Colonic mucosa (tissue), 4 donors: Measurements from ENCODE around the gene DYSF. TPM values are rescaled to one million over a fixed set of nuclear protein-coding genes. Genes with fewer than 3 reads are reported as not detected.

ENCODE experiments used
- DNase-seq: peaks from one replicate; pipeline ENCODE4 v3.0.0-alpha.2; 2020
- H3K27ac ChIP-seq: fragments of 200-600 bp; one replicate; pipeline ENCODE4 v1.8.0; 2021
- H3K27me3 ChIP-seq: fragments of 200-600 bp; one replicate; pipeline ENCODE4 v1.8.0; 2021
- H3K36me3 ChIP-seq: fragments of 200-600 bp; one replicate; pipeline ENCODE4 v1.8.0; 2021
- H3K4me1 ChIP-seq: fragments of 200-600 bp; one replicate; pipeline ENCODE4 v1.8.0; 2021; ENCODE audit warnings: mild to moderate bottlenecking
- H3K4me3 ChIP-seq: fragments of 200-600 bp; one replicate; pipeline ENCODE4 v1.8.0; 2021
- H3K9ac ChIP-seq, 2 donors: one replicate each; pipeline ENCODE4 v1.7.0; 2013; ENCODE audit warnings: control low read depth in 2 of 2, low read depth in 2 of 2, low read length in 2 of 2
- H3K9me3 ChIP-seq: fragments of 200-600 bp; one replicate; pipeline ENCODE4 v1.8.0; 2021
- intact Hi-C: fragments of 100-400 bp; cut with DNase I; formaldehyde crosslinking; loops from one replicate; pipeline ENCODE4 v1.14.1; 2022
- total RNA-seq, 2 donors: library from RNA; stranded (reverse); fragmentation: NEBNext Ultra II Directional in 1 of 2; extraction: Animal tissue kit (Norgen Biotek cat#: 25700) in 1 of 2; gene quantifications; one replicate each; pipeline ENCODE4 v1.2.1, GENCODE V29; 2021
- TF ChIP-seq, protein P1 (sequence below): fragments of 200-600 bp; IDR thresholded peaks from one replicate; pipeline ENCODE4 v1.8.0; 2022; ENCODE audit warnings: antibody characterized with exemption, mild to moderate bottlenecking
- donor health status: healthy.
- donor health status: DM: no; HTN: no; CAD: no.
- donor health status: DM: no; HTN: no; CAD: no.

Gene DYSF
- total RNA-seq, 2 donors from 2014 or later = 2.4 to 7.5 TPM

DNA sequence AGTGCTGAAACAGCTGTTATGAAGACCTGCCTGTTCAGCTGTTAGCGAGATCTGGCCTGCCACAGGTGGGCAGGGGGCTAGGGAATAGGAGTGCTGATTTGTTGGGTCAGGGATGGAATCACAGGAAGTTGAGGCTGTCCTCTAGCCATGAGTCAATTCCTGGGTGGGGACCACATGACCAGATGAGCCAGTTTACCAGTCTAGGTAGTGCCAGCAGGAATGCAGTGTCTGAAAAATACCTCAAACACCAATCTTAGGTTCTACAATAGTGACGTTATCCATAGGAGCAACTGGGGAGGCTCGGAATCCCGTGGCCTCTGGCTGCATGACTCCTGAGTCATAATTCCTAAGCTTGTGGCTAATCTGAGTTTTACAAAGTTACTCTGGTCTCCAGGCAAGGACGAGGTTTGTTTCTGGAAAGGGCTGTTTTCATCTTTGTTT, 44.9 kb downstream of the DYSF start:
- DNase-seq = no peak
- intact Hi-C loops = no loop called here
- H3K9me3 ChIP-seq = no peaks in the 10 kb centered on the region
- no peaks in the 10 kb centered on the region for H3K36me3 ChIP-seq
- H3K27me3 ChIP-seq = no peaks in the 10 kb centered on the region
- TF ChIP-seq, protein P1, sequence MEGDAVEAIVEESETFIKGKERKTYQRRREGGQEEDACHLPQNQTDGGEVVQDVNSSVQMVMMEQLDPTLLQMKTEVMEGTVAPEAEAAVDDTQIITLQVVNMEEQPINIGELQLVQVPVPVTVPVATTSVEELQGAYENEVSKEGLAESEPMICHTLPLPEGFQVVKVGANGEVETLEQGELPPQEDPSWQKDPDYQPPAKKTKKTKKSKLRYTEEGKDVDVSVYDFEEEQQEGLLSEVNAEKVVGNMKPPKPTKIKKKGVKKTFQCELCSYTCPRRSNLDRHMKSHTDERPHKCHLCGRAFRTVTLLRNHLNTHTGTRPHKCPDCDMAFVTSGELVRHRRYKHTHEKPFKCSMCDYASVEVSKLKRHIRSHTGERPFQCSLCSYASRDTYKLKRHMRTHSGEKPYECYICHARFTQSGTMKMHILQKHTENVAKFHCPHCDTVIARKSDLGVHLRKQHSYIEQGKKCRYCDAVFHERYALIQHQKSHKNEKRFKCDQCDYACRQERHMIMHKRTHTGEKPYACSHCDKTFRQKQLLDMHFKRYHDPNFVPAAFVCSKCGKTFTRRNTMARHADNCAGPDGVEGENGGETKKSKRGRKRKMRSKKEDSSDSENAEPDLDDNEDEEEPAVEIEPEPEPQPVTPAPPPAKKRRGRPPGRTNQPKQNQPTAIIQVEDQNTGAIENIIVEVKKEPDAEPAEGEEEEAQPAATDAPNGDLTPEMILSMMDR = no peak
- H3K4me1 ChIP-seq = no peaks in the 10 kb centered on the region
- H3K4me3 ChIP-seq = no peak overlapping the region
- H3K27ac ChIP-seq = no peak overlapping the region
- no peak overlapping the region for H3K9ac ChIP-seq

DNA sequence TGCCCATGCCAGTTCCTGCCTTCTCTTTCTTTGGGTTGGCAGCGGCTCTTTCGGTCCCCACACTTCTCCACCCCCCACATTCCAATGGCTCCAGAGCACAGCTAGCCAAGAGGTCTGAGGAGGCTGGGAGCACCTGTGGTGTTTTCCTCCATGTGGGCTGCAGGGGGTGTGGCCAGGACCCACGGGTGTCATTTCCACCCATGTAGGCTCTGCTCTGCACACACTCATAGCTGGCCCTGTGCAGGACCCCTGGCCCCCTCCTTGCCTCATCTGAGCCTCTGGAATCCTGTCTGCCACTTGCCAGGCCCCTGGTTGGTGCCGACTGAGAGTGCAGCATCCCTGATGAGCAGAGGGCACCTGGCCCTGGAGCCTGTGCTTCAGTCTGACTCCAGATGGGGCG, 46.3 kb downstream of the DYSF start:
- no peak overlapping the region for H3K27ac ChIP-seq
- no peak for DNase-seq

DNA sequence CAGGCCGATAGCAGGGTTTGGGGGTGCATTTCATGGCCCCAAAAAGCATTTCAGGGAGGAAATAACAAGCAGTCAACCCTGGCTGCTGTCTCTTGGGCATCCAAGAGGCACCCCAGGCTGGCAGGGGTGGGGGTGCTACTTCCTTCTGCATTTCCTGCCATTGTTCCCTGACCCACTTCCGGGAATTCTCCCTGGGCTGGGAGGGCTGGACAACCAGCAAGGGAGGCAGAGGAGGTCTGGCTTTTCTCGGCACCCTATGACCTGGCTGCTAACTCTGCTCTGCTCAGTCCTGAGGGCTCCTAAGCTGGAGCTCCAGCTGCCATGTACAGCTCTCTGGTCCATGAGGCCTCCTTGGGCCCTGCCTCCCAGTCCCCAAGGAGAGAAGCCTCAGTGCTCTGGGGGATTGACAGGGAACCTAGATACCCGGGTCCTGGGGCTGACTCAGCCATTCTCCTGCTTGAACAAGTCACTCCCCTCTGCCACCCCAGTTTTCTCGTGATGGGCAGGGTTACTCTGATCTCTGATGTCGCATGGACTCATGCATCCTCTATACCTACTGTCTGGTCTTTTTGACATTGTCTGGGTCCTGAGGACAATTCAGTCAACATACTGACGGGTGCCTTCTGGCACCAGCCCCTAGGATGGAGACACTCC, 47.2 kb downstream of the DYSF start:
- no peak for DNase-seq
- Histone ChIP-seq H3K4me1 (no peaks in the 10 kb centered on the region), H3K9ac (no peak overlapping the region), H3K9me3 (no peaks in the 10 kb centered on the region), H3K27me3 (no peaks in the 10 kb centered on the region), H3K36me3 (no peaks in the 10 kb centered on the region), H3K4me3 (no peak overlapping the region), H3K27ac (no peak overlapping the region)
- intact Hi-C loops = no loop called here
- TF ChIP-seq, protein P1 = no peak

More for the DNA sequence above, 46.3 kb downstream of the DYSF start:
- TF ChIP-seq, protein P1 = no peak
- no peak overlapping the region for H3K9ac ChIP-seq
- intact Hi-C loops = no loop called here
- H3K27me3 ChIP-seq = no peaks in the 10 kb centered on the region
- no peaks in the 10 kb centered on the region for H3K36me3 ChIP-seq
- no peaks in the 10 kb centered on the region for H3K4me1 ChIP-seq
- H3K4me3 ChIP-seq = no peak overlapping the region
- no peaks in the 10 kb centered on the region for H3K9me3 ChIP-seq

DNA sequence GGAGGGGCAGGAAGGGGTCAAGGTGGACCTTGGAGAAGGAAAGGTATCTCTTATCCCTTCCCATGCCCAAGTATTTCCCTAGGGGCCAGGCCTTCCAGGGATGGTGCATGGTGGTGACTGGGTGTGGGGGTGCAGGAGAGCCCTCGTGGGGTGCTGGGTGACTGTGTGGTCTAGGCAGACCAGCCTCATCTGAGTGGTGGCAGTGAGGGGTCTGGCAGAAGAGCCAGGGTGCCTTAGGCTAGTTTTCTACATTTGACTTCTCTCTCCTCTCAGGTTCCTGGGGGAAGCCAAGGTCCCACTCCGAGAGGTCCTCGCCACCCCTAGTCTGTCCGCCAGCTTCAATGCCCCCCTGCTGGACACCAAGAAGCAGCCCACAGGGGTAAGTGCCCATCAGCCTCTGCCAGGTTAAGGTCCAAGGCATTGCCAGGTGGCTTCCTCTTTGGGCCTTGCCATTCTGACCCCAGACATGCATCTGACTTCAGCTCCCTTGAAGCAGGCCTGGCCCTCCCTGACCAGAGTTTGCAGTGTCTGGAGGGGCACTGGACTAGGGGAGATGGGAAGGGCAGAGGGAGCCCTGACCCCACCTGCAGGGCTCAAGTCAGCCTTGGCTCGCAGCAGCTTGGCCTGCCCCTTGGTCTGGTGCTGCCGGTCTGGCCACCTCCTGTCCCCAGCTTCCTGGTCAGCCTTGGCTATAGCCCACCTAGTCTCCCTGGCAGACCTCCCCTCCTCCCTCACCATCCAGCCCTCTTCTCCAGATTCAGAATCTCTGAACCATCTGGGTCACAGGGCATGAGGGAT, 49.8 kb downstream of the DYSF start:
- TF ChIP-seq, protein P1 = no peak
- H3K27me3 ChIP-seq = no peaks in the 10 kb centered on the region
- no peak overlapping the region for H3K27ac ChIP-seq
- H3K36me3 ChIP-seq = no peaks in the 10 kb centered on the region
- DNase-seq = no peak
- H3K9ac ChIP-seq = no peak overlapping the region
- no peaks in the 10 kb centered on the region for H3K4me1 ChIP-seq
- H3K4me3 ChIP-seq = no peak overlapping the region
- no peaks in the 10 kb centered on the region for H3K9me3 ChIP-seq
- intact Hi-C loops = no loop called here

DNA sequence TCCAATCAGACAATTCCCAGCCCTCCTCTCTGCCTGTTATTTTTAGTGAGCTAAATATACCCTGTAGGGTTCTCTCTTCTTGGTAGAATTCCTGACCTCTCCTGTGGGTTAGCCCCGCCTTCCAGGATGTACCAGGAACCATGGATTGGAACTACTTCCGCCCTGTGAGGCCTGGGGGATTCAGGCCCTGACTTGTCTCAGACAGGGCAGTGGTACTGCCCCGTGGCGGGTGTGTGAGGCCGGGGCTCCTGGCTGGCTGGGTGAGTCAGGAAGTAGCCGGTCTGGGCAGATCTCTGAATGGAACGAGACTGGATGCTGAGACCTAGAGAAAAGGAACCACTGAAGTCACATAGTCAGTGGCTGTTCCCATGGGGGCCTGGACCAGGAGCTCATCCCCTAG, 50.5 kb downstream of the DYSF start:
- Histone ChIP-seq H3K27me3 (no peaks in the 10 kb centered on the region), H3K27ac (no peak overlapping the region), H3K4me3 (no peak overlapping the region), H3K9ac (no peak overlapping the region), H3K9me3 (no peaks in the 10 kb centered on the region), H3K36me3 (no peaks in the 10 kb centered on the region), H3K4me1 (no peaks in the 10 kb centered on the region)
- no peak for DNase-seq
- TF ChIP-seq, protein P1 = no peak
- intact Hi-C loops = no loop called here
